Naive thymus-derived CD8-positive, alpha-beta T cell (primary cell): ENCODE measurements around the gene RORC. TPM values are rescaled to one million over a fixed set of nuclear protein-coding genes. Genes with fewer than 3 reads are reported as not detected.
A peak's percentile ranks its signal among the peaks of the same experiment; 100 is the strongest.
"Not testable (repeated sequence)": the region's sequence is repeated elsewhere in the genome, so short reads cannot be mapped to it uniquely, and the experiment has no call there.

ENCODE experiments used
- ATAC-seq, 2 donors: fragments of 150-1000 bp; cut with Tn5 transposase in 1 of 2; sonication (Bioruptor Pico), chemical (Tn5 transposase) in 1 of 2; 1 replicate in 1 of 2; 2 replicates in 1 of 2; pipeline ENCODE4 v1.10.0; 2021; ENCODE audit warnings: mild to moderate bottlenecking in 2 of 2, moderate library complexity in 2 of 2
- POLR2A ChIA-PET: fragments of 350-600 bp; sonication (Branson Sonifier 250); formaldehyde crosslinking; loops from one replicate; lab custom pipeline; 2021; ENCODE audit warnings: antibody characterized with exemption; lab: Charles Lee
- DNase-seq, 10 donors: peaks; one replicate each; pipeline versions ENCODE4 v3.0.0 to v3.0.0-alpha.2; 2020 to 2022
- H3K27ac Mint-ChIP-seq, 10 donors: one replicate each; pipeline ENCODE4 v1.8.0; 2020 to 2022; ENCODE audit warnings: mild to moderate bottlenecking in 10 of 10, mixed read lengths in 10 of 10, moderate library complexity in 4 of 10, inconsistent platforms in 1 of 10
- H3K27me3 Mint-ChIP-seq, 5 donors: one replicate each; pipeline ENCODE4 v1.8.0; 2021 to 2022; ENCODE audit warnings: mixed read lengths in 5 of 5
- H3K36me3 Mint-ChIP-seq, 3 donors: one replicate each; pipeline ENCODE4 v1.8.0; 2020 to 2022; ENCODE audit warnings: mixed read lengths in 3 of 3, mild to moderate bottlenecking in 2 of 3, inconsistent platforms in 1 of 3
- H3K4me1 Mint-ChIP-seq, 4 donors: one replicate each; pipeline ENCODE4 v1.8.0; 2021 to 2022; ENCODE audit warnings: mixed read lengths in 4 of 4
- H3K4me3 Mint-ChIP-seq, 10 donors: one replicate each; pipeline ENCODE4 v1.8.0; 2020 to 2022; ENCODE audit warnings: mild to moderate bottlenecking in 10 of 10, mixed read lengths in 10 of 10, moderate library complexity in 6 of 10, inconsistent platforms in 1 of 10
- H3K9me3 Mint-ChIP-seq, 9 donors: one replicate each; pipeline ENCODE4 v1.8.0; 2020 to 2022; ENCODE audit warnings: mixed read lengths in 9 of 9, mild to moderate bottlenecking in 3 of 9, inconsistent platforms in 1 of 9, moderate library complexity in 1 of 9
- polyA plus RNA-seq, 3 donors: library from polyadenylated mRNA; unstranded; fragments of 300-500 nt; fragmentation: Illumina TruSeq; gene quantifications; one replicate each; pipeline ENCODE4 v1.2.3, GENCODE V29; 2021
- total RNA-seq, 8 experiments: library from RNA in 2 of 8; stranded (reverse) in 2 of 8; gene quantifications; one replicate each; pipeline ENCODE4 v1.2.3 and lab custom pipeline; 2021 to 2026

RORC gene
- total and polyA plus RNA-seq, 5 experiments from 2014 or later = 0.06 TPM; not detected in 4

- H3K27me3 Mint-ChIP-seq = peaks cover 0 to 4% (median 1%) of the 10 kb centered on the region in 5 donors
- no peak overlapping the region for H3K4me3 Mint-ChIP-seq
- H3K27ac Mint-ChIP-seq = no peak overlapping the region
- POLR2A ChIA-PET = no interaction called here
- H3K9me3 Mint-ChIP-seq = no peaks in the 10 kb centered on the region
- no peaks in the 10 kb centered on the region for H3K36me3 Mint-ChIP-seq
- peaks cover 0 to 6% (median 0%) of the 10 kb centered on the region in 4 donors for H3K4me1 Mint-ChIP-seq
- ATAC-seq (no peak), DNase-seq (no peak)
These were observed 27.5 kb upstream of the RORC start for GRCh38 chr1:151858886-151859665.

GRCh38 chr1:151858030-151858746 is 26.6 kb upstream of the RORC start:
- Mint-ChIP-seq H3K4me3 (no peak overlapping the region), H3K9me3 (no peaks in the 10 kb centered on the region), H3K27ac (peak overlapping the region in 2 of 10 donors; percentile 38 to 58), H3K36me3 (no peaks in the 10 kb centered on the region), H3K4me1 (peaks cover 0 to 6% (median 0%) of the 10 kb centered on the region in 4 donors), H3K27me3 (peaks cover 0 to 4% (median 1%) of the 10 kb centered on the region in 5 donors)
- DNase-seq (no peak), ATAC-seq (no peak)
- POLR2A ChIA-PET = no interaction called here

- ATAC-seq = no peak
- no peak overlapping the region for H3K4me3 Mint-ChIP-seq
- H3K36me3 Mint-ChIP-seq = no peaks in the 10 kb centered on the region
- no peaks in the 10 kb centered on the region for H3K9me3 Mint-ChIP-seq
- no peak overlapping the region for H3K27ac Mint-ChIP-seq
- no peak for DNase-seq
- peaks cover 0 to 4% (median 0%) of the 10 kb centered on the region in 5 donors for H3K27me3 Mint-ChIP-seq
- peaks cover 0 to 8% (median 0%) of the 10 kb centered on the region in 4 donors for H3K4me1 Mint-ChIP-seq
- POLR2A ChIA-PET = no interaction called here
These were observed 24.3 kb upstream of the RORC start for GRCh38 chr1:151855933-151856332.

- POLR2A ChIA-PET, ATAC-seq, H3K27me3 Mint-ChIP-seq, H3K4me1 Mint-ChIP-seq, H3K27ac Mint-ChIP-seq, H3K36me3 Mint-ChIP-seq, H3K9me3 Mint-ChIP-seq, H3K4me3 Mint-ChIP-seq, DNase-seq: not testable (repeated sequence)
These were observed 23.9 kb upstream of the RORC start for GRCh38 chr1:151855516-151855915.

GRCh38 chr1:151854658-151855057 is 23.1 kb upstream of the RORC start:
- Mint-ChIP-seq H3K27ac (peak overlapping the region in 1 of 10 donors; percentile 18), H3K9me3 (no peaks in the 10 kb centered on the region), H3K27me3 (peaks cover 0 to 4% (median 0%) of the 10 kb centered on the region in 5 donors), H3K4me3 (no peak overlapping the region), H3K36me3 (no peaks in the 10 kb centered on the region), H3K4me1 (peaks cover 0 to 8% (median 0%) of the 10 kb centered on the region in 4 donors)
- POLR2A ChIA-PET = no interaction called here
- DNase-seq (no peak), ATAC-seq (no peak)

GRCh38 chr1:151853411-151853943 is 21.9 kb upstream of the RORC start, which contains the start of gene THEM5:
Gene THEM5 (minus strand): TSS chr1:151853712. CDS start chr1:151853565, 147 bp downstream.
- Mint-ChIP-seq H3K4me1 (peaks cover 0 to 8% (median 1%) of the 10 kb centered on the region in 4 donors), H3K27me3 (peaks cover 0 to 2% (median 0%) of the 10 kb centered on the region in 5 donors), H3K27ac (peak within 1 kb of the TSS in 2 of 10 donors; percentile 18 to 39), H3K9me3 (no peaks in the 10 kb centered on the region), H3K36me3 (no peaks in the 10 kb centered on the region), H3K4me3 (no peak within 1 kb of the TSS)
- DNase-seq = peak in 1 of 10 donors; percentile 23
- peak in 1 of 2 donors; percentile 51 for ATAC-seq
- POLR2A ChIA-PET = interaction anchor here (0.7 kb wide), 1 partner anchor 148 kb away, joined by 7 read pairs; no protein-coding TSS in a partner anchor

- no peak for DNase-seq
- no peaks in the 10 kb centered on the region for H3K36me3 Mint-ChIP-seq
- peaks cover 0 to 8% (median 2%) of the 10 kb centered on the region in 4 donors for H3K4me1 Mint-ChIP-seq
- no peaks in the 10 kb centered on the region for H3K9me3 Mint-ChIP-seq
- H3K27ac Mint-ChIP-seq = peak overlapping the region in 1 of 10 donors; percentile 39
- H3K4me3 Mint-ChIP-seq = no peak overlapping the region
- ATAC-seq = no peak
- POLR2A ChIA-PET = no interaction called here
- H3K27me3 Mint-ChIP-seq = peaks cover 0 to 2% (median 0%) of the 10 kb centered on the region in 5 donors
These were observed 21.1 kb upstream of the RORC start for GRCh38 chr1:151852733-151853132.

GRCh38 chr1:151851886-151852285 is 20.3 kb upstream of the RORC start:
- Mint-ChIP-seq H3K9me3 (no peaks in the 10 kb centered on the region), H3K4me3 (no peak overlapping the region), H3K27me3 (peaks cover 0 to 2% (median 0%) of the 10 kb centered on the region in 5 donors), H3K4me1 (peaks cover 0 to 8% (median 2%) of the 10 kb centered on the region in 4 donors), H3K36me3 (no peaks in the 10 kb centered on the region), H3K27ac (no peak overlapping the region)
- no peak for DNase-seq
- POLR2A ChIA-PET = no interaction called here
- no peak for ATAC-seq

- ATAC-seq (no peak), DNase-seq (no peak)
- peaks cover 0 to 2% (median 0%) of the 10 kb centered on the region in 5 donors for H3K27me3 Mint-ChIP-seq
- H3K36me3 Mint-ChIP-seq = no peaks in the 10 kb centered on the region
- H3K27ac Mint-ChIP-seq = no peak overlapping the region
- H3K4me1 Mint-ChIP-seq = peaks cover 0 to 9% (median 5%) of the 10 kb centered on the region in 4 donors
- POLR2A ChIA-PET = no interaction called here
- no peaks in the 10 kb centered on the region for H3K9me3 Mint-ChIP-seq
- H3K4me3 Mint-ChIP-seq = no peak overlapping the region
These were observed 18.3 kb upstream of the RORC start for GRCh38 chr1:151849871-151850270.

- Mint-ChIP-seq H3K36me3 (no peaks in the 10 kb centered on the region), H3K9me3 (no peaks in the 10 kb centered on the region), H3K27me3 (peaks cover 0 to 2% (median 0%) of the 10 kb centered on the region in 5 donors), H3K27ac (no peak overlapping the region), H3K4me3 (no peak overlapping the region), H3K4me1 (peaks cover 0 to 11% (median 5%) of the 10 kb centered on the region in 4 donors)
- no peak for DNase-seq
- POLR2A ChIA-PET = no interaction called here
- no peak for ATAC-seq
These were observed 17.5 kb upstream of the RORC start for GRCh38 chr1:151849126-151849525.

GRCh38 chr1:151847867-151848596 is 16.4 kb upstream of the RORC start:
- Mint-ChIP-seq H3K36me3 (no peaks in the 10 kb centered on the region), H3K4me1 (peaks cover 0 to 13% (median 6%) of the 10 kb centered on the region in 4 donors), H3K9me3 (no peaks in the 10 kb centered on the region), H3K27ac (no peak overlapping the region), H3K27me3 (peaks cover 0 to 2% (median 0%) of the 10 kb centered on the region in 5 donors), H3K4me3 (no peak overlapping the region)
- no peak for ATAC-seq
- POLR2A ChIA-PET = no interaction called here
- DNase-seq = no peak

GRCh38 chr1:151846686-151847237 is 15.2 kb upstream of the RORC start:
- ATAC-seq = no peak
- H3K9me3 Mint-ChIP-seq = no peaks in the 10 kb centered on the region
- peak overlapping the region in 2 of 10 donors; percentile 36 to 43 for H3K27ac Mint-ChIP-seq
- H3K36me3 Mint-ChIP-seq = no peaks in the 10 kb centered on the region
- DNase-seq = no peak
- H3K4me1 Mint-ChIP-seq = peaks cover 0 to 13% (median 6%) of the 10 kb centered on the region in 4 donors
- H3K27me3 Mint-ChIP-seq = peaks cover 0 to 2% (median 0%) of the 10 kb centered on the region in 5 donors
- no peak overlapping the region for H3K4me3 Mint-ChIP-seq
- POLR2A ChIA-PET = no interaction called here
